OCI-LY7 (cell line): ENCODE results near the gene CALN1.

Source experiments
- CTCF ChIP-seq: fragments of 200-600 bp; sonication (generic); conservative IDR thresholded peaks from 2 replicates; pipeline ENCODE4 v1.5.1; 2014; ENCODE audit warnings: mild to moderate bottlenecking, antibody characterized with exemption, low read length, moderate library complexity, mixed read lengths
- EZH2phosphoT487 ChIP-seq: fragments of 200-600 bp; sonication (generic); IDR thresholded peaks from 2 replicates; pipeline ENCODE4 v1.6.1; 2018; ENCODE audit warnings: low read depth, borderline replicate concordance, mild to moderate bottlenecking, mixed run types, antibody characterized with exemption, low read length, moderate library complexity, mixed read lengths

GRCh38 chr7:72281308-72281707 lies 130.8 kb downstream of the CALN1 start:
- TF ChIP-seq EZH2phosphoT487 (no peak), CTCF (no peak)
